BE2C (cell line): ENCODE measurements around the gene LGI1.

ENCODE experiments used
- DNase-seq: peaks from one replicate; pipeline ENCODE4 v3.0.0-alpha.2; 2020
- H3K27me3 ChIP-seq: fragments of 250-450 bp; sonication (Bioruptor Pico); 2 replicates; pipeline ENCODE4 v1.5.1; 2020; ENCODE audit warnings: mild to moderate bottlenecking
- H3K36me3 ChIP-seq: fragments of 250-450 bp; sonication (Bioruptor Pico); 2 replicates; pipeline ENCODE4 v1.5.1; 2020; ENCODE audit warnings: mild to moderate bottlenecking
- H3K4me1 ChIP-seq: fragments of 250-450 bp; sonication (Bioruptor Pico); 2 replicates; pipeline ENCODE4 v1.5.1; 2020
- H3K4me3 ChIP-seq: 2 replicates; pipeline ENCODE4 v1.5.1; 2011; ENCODE audit warnings: low read depth, low read length
- H3K9me3 ChIP-seq: fragments of 250-450 bp; sonication (Bioruptor Pico); 2 replicates; pipeline ENCODE4 v1.5.1; 2020
- TF ChIP-seq, protein P1 (sequence below): IDR thresholded peaks from 2 replicates; pipeline ENCODE4 v1.5.1; 2012; ENCODE audit warnings: mild to moderate bottlenecking, low read depth, low read length

Gene LGI1

DNA sequence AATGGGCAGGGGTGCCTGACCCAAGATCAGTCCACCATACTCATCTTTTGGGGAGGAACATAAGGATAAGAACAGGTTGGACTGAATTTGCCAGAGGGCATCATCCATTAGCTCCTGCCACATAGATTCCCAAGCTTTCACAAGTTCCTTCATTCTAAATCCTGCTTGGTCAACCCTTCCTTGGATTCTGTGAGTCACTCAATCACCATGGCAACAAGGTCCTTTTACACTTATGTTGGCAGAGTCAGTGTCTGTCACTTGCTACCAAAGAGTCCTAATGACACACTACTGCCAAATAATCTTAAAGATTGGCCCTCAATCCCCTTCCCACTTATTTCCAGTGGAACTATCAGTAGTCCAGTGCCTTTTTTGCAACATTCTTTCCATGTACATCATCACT is 5.0 kb upstream of the LGI1 start:
- H3K4me3 ChIP-seq = no peak overlapping the region
- no peaks in the 10 kb centered on the region for H3K27me3 ChIP-seq
- H3K9me3 ChIP-seq = no peaks in the 10 kb centered on the region
- DNase-seq = no peak
- H3K4me1 ChIP-seq = peaks cover 4% of the 10 kb centered on the region
- TF ChIP-seq, protein P1, sequence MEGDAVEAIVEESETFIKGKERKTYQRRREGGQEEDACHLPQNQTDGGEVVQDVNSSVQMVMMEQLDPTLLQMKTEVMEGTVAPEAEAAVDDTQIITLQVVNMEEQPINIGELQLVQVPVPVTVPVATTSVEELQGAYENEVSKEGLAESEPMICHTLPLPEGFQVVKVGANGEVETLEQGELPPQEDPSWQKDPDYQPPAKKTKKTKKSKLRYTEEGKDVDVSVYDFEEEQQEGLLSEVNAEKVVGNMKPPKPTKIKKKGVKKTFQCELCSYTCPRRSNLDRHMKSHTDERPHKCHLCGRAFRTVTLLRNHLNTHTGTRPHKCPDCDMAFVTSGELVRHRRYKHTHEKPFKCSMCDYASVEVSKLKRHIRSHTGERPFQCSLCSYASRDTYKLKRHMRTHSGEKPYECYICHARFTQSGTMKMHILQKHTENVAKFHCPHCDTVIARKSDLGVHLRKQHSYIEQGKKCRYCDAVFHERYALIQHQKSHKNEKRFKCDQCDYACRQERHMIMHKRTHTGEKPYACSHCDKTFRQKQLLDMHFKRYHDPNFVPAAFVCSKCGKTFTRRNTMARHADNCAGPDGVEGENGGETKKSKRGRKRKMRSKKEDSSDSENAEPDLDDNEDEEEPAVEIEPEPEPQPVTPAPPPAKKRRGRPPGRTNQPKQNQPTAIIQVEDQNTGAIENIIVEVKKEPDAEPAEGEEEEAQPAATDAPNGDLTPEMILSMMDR = no peak
- no peaks in the 10 kb centered on the region for H3K36me3 ChIP-seq

DNA sequence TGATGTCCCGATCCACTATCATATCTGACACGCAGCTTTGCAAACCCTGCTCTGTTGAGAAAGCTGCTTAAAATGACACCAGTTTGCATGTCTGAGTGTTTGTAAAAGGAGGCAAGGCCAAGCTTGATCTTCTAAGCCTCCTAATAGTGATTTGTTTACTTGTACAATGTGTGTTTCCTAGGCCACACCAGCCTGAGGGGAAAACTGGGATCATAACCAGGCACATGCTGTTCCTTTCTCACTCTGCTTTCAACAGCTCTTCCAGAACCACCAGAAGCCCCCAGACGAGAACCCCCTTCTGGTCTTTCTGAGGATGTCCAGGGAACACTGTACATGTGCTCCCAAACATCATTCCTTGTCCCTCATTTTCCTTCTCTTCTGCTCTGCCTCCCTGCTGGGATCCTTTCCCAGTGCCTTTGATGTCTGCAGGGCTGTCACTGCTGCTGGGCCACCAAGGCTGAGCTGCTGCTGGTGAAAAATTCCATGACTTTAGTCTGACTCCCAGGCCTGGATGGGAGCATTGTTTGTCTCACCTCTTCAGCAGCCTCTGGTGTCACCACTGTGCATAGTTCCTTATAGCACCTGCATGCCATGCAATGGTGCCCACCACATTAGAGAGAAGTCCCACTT is 4.0 kb upstream of the LGI1 start:
- Histone ChIP-seq H3K4me1 (peaks cover 7% of the 10 kb centered on the region), H3K27me3 (no peaks in the 10 kb centered on the region)
- DNase-seq = no peak

DNA sequence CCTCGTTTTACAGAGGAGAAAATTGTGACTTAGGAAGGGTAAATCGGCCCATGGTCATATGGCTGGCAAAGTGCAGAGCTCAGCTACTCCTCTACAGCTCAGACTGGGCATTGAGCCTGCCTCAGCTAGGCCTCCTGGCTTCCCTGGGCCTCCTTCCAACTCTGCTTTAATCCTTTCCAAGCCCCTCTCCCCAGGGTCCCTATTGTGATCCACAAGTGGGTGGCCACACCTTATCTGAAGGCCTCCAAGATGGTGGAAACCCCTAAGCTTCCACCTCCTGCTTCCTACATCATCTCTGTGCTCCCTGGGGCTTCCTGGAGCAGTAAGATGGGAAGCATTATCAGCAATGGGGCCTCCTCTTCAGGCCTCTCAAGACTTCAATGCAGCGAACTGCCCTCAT is 3.0 kb upstream of the LGI1 start:
- H3K4me3 ChIP-seq = no peak overlapping the region
- no peaks in the 10 kb centered on the region for H3K36me3 ChIP-seq
- peaks cover 7% of the 10 kb centered on the region for H3K4me1 ChIP-seq
- TF ChIP-seq, protein P1 = no peak
- DNase-seq = no peak
- no peaks in the 10 kb centered on the region for H3K27me3 ChIP-seq
- no peaks in the 10 kb centered on the region for H3K9me3 ChIP-seq

More for the DNA sequence above, 4.0 kb upstream of the LGI1 start:
- Histone ChIP-seq H3K4me3 (no peak overlapping the region), H3K36me3 (no peaks in the 10 kb centered on the region), H3K9me3 (no peaks in the 10 kb centered on the region)
- TF ChIP-seq, protein P1 = no peak

DNA sequence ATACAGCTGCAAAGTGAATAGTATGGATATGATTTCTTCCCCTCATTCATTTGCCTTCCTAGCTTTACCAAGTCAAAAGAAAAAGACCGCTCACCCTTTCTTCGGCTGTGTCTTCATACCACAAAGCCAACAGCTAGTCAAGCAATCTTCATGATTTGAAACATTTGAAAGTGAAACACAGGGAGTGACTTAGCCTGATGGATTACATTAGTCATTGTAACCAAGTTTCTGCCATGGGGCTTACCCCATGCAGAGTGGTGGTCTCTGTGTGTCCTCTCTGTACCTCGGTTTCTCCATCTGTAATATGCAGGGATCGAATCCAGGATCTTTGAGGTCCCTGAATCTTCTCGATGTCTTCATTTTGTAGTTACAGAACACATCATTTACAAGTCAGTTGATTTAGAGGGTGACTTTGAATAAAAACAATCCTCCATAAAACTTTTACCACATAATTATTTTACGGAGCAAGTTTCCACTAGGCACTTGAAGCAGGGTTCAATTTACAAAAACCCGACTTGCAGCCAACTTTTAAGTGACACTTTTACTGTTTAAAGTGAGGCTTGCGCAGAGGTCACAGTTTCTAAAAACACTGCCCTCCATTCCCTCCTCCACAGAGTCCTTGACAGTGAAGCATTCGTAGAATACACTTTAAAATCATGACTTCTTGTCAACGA is 2.2 kb upstream of the LGI1 start:
- peaks cover 7% of the 10 kb centered on the region for H3K4me1 ChIP-seq
- TF ChIP-seq, protein P1 = no peak
- H3K27me3 ChIP-seq = no peaks in the 10 kb centered on the region
- no peaks in the 10 kb centered on the region for H3K9me3 ChIP-seq
- H3K4me3 ChIP-seq = no peak overlapping the region
- H3K36me3 ChIP-seq = no peaks in the 10 kb centered on the region
- DNase-seq = no peak

DNA sequence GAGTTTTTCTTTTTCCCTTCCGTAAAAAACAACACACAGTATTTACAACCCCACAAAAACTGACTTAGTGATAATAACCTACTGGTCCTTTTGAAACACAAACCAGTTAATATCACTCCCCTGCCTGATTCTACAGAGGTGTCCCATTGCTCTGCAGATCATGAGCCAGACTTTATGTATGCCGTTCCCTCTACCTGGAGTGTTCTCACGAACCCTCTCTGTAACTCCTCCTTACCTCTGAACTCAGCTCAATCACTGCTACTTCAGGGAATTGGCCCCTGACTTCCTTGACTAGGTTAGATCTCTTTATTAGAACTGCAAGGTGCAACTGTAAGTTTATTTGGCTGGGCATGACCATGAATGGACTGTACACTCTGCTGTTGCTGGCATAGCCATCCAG is 1.6 kb upstream of the LGI1 start:
- TF ChIP-seq, protein P1 = no peak
- Histone ChIP-seq H3K27me3 (no peaks in the 10 kb centered on the region), H3K4me3 (no peak overlapping the region), H3K36me3 (no peaks in the 10 kb centered on the region), H3K9me3 (no peaks in the 10 kb centered on the region), H3K4me1 (peaks cover 7% of the 10 kb centered on the region)
- no peak for DNase-seq

DNA sequence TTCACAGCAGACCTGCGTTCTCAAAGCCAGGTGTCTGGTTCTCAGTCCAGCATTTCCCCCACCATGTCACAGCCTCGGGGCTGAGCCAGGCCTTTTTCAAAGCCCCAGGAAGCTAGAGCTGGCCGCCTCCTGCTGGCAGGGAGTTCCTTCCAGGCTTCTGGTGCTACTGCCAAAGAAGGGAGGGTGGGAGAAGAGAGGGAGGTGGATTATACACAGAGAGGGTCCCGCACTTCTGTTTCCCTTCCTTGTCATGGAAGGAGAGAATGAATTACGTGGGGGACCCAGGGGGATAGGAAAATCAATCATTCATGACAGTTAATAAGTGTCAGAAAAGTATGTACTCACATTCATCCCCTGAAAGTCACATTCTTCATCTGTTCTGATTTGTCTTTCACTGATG is 600 bp upstream of the LGI1 start:
- DNase-seq = peak; percentile 32
- Histone ChIP-seq H3K27me3 (no peaks in the 10 kb centered on the region), H3K36me3 (no peaks in the 10 kb centered on the region), H3K4me3 (no peak overlapping the region; the same call in 1 of the 2 replicates), H3K9me3 (no peaks in the 10 kb centered on the region), H3K4me1 (peaks cover 7% of the 10 kb centered on the region)
- TF ChIP-seq, protein P1 = peak; percentile 23; the same call in 1 of the 2 replicates
